Caco-2 (cell line): ENCODE data around the gene IL16. TPM values are rescaled to one million over a fixed set of nuclear protein-coding genes. Genes with fewer than 3 reads are reported as not detected.
"Not testable (repeated sequence)": the region's sequence is repeated elsewhere in the genome, so short reads cannot be mapped to it uniquely, and the experiment has no call there.

Source experiments
- BruUV-seq: library from RNA; stranded (reverse); fragments of 400-500 nt; replicated peaks from 2 replicates; lab custom pipeline; 2021; lab: Mats Ljungman, UMichigan
- CTCF ChIA-PET: fragments of 300-600 bp; sonication (Branson Sonifier 250); formaldehyde crosslinking; loops from one replicate; lab custom pipeline; 2022; ENCODE audit warnings: antibody characterized with exemption; lab: Charles Lee
- POLR2A ChIA-PET: fragments of 300-600 bp; sonication (Branson Sonifier 250); formaldehyde crosslinking; loops from one replicate; lab custom pipeline; 2022; ENCODE audit warnings: antibody characterized with exemption; lab: Charles Lee
- DNase-seq, 2 experiments: peaks; one replicate each; pipeline versions ENCODE4 v3.0.0 to v3.0.0-alpha.2; 2020 to 2022
- H3K27me3 ChIP-seq: replicated peaks from 2 replicates; pipeline ENCODE4 v1.6.0; 2011; ENCODE audit warnings: low read length; ENCODE audit not compliant: control insufficient read depth, insufficient read depth
- H3K36me3 ChIP-seq: 2 replicates; pipeline ENCODE4 v1.5.1; 2011; ENCODE audit warnings: low read length; ENCODE audit not compliant: control insufficient read depth, insufficient read depth
- H3K4me1 ChIP-seq: fragments of 250-450 bp; sonication (Bioruptor Pico); 2 replicates; pipeline ENCODE4 v1.5.1; 2020; ENCODE audit warnings: mild to moderate bottlenecking
- H3K4me3 ChIP-seq: 2 replicates; pipeline ENCODE4 v1.5.1; 2011; ENCODE audit warnings: low read depth, mild to moderate bottlenecking, control low read depth, low read length
- H3K9me3 ChIP-seq: fragments of 250-450 bp; sonication (Bioruptor Pico); 2 replicates; pipeline ENCODE4 v1.5.1; 2020; ENCODE audit warnings: mild to moderate bottlenecking, moderate library complexity
- H3K27ac Mint-ChIP-seq: one replicate; pipeline ENCODE4 v1.8.0; 2022; ENCODE audit warnings: mixed read lengths; ENCODE audit not compliant: unreplicated experiment
- H3K27me3 Mint-ChIP-seq: one replicate; pipeline ENCODE4 v1.8.0; 2022; ENCODE audit warnings: mixed read lengths; ENCODE audit not compliant: insufficient read depth, unreplicated experiment
- H3K36me3 Mint-ChIP-seq: one replicate; pipeline ENCODE4 v1.8.0; 2022; ENCODE audit warnings: mild to moderate bottlenecking, mixed read lengths; ENCODE audit not compliant: insufficient read depth, unreplicated experiment
- H3K4me1 Mint-ChIP-seq: one replicate; pipeline ENCODE4 v1.8.0; 2022; ENCODE audit warnings: low read depth, mixed read lengths; ENCODE audit not compliant: unreplicated experiment
- H3K4me3 Mint-ChIP-seq: one replicate; pipeline ENCODE4 v1.8.0; 2022; ENCODE audit warnings: mild to moderate bottlenecking, moderate library complexity, mixed read lengths; ENCODE audit not compliant: unreplicated experiment
- H3K9me3 Mint-ChIP-seq: one replicate; pipeline ENCODE4 v1.8.0; 2022; ENCODE audit warnings: mixed read lengths; ENCODE audit not compliant: unreplicated experiment
- intact Hi-C: fragments of 100-400 bp; cut with micrococcal nuclease; formaldehyde crosslinking; loops from one replicate; pipeline ENCODE4 v1.10.0; 2022; ENCODE audit not compliant: unreplicated experiment
- total RNA-seq: library from RNA; stranded (reverse); gene quantifications from 2 replicates; pipeline ENCODE4 v1.2.3, GENCODE V29; 2022
- TF ChIP-seq, protein P1 (sequence below), 2 experiments: fragments of 200-600 bp in 1 of 2; IDR thresholded peaks; 1 replicate in 1 of 2; 2 replicates in 1 of 2; pipeline versions ENCODE4 v1.5.1 to v1.8.0; 2011 to 2022; ENCODE audit warnings: antibody characterized with exemption in 1 of 2, control low read depth in 1 of 2, inconsistent platforms in 1 of 2, low read depth in 1 of 2, low read length in 1 of 2, mild to moderate bottlenecking in 1 of 2, moderate library complexity in 1 of 2; ENCODE audit not compliant: insufficient read depth in 1 of 2, severe bottlenecking in 1 of 2, unreplicated experiment in 1 of 2

Gene IL16
- total RNA-seq, 1 experiment from 2014 or later, result not detected

DNA sequence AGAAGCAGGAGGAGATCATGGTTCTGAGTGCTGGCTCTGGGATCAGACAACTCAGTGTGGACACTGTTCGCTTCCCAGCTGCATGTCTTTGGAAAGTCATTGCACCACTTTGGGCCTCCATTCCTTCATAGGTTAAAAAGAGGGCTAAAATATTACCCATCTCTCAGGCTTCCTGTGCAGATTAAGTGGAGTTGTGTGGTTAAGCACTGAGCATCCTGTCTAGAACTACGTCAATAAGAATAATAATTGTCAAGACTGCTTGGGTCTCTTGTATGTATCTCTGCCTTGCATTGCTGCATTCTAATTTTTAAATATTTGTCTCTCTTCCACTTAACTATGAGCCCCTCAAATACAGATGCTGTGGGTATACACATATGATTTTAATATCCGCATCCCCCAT lies 40.4 kb upstream of the IL16 start:
- H3K27me3 Mint-ChIP-seq, result peaks cover 12% of the 10 kb centered on the region
- intact Hi-C loops, result no loop called here
- peaks cover 8% of the 10 kb centered on the region for H3K9me3 Mint-ChIP-seq
- Histone ChIP-seq H3K4me1 (no peaks in the 10 kb centered on the region), H3K27me3 (no peaks in the 10 kb centered on the region), H3K36me3 (no peaks in the 10 kb centered on the region), H3K4me3 (no peak overlapping the region), H3K9me3 (no peaks in the 10 kb centered on the region)
- POLR2A ChIA-PET, result no interaction called here
- no TSS peak for BruUV-seq
- no peaks in the 10 kb centered on the region for H3K36me3 Mint-ChIP-seq
- CTCF ChIA-PET, result interaction anchor here (2.2 kb wide), 1 partner anchor 109 kb away, joined by 59 read pairs; no protein-coding TSS in a partner anchor
- TF ChIP-seq, protein P1, sequence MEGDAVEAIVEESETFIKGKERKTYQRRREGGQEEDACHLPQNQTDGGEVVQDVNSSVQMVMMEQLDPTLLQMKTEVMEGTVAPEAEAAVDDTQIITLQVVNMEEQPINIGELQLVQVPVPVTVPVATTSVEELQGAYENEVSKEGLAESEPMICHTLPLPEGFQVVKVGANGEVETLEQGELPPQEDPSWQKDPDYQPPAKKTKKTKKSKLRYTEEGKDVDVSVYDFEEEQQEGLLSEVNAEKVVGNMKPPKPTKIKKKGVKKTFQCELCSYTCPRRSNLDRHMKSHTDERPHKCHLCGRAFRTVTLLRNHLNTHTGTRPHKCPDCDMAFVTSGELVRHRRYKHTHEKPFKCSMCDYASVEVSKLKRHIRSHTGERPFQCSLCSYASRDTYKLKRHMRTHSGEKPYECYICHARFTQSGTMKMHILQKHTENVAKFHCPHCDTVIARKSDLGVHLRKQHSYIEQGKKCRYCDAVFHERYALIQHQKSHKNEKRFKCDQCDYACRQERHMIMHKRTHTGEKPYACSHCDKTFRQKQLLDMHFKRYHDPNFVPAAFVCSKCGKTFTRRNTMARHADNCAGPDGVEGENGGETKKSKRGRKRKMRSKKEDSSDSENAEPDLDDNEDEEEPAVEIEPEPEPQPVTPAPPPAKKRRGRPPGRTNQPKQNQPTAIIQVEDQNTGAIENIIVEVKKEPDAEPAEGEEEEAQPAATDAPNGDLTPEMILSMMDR (IDR thresholded peaks at IDR 0.05; ENCODE audit: insufficient read depth in 1 of 2, low read depth in 1 of 2, low read length in 1 of 2, severe bottlenecking in 1 of 2, unreplicated experiment in 1 of 2), result no peak
- no peak for DNase-seq
- H3K27ac Mint-ChIP-seq, result no peak overlapping the region
- no peaks in the 10 kb centered on the region for H3K4me1 Mint-ChIP-seq
- H3K4me3 Mint-ChIP-seq, result no peak overlapping the region

DNA sequence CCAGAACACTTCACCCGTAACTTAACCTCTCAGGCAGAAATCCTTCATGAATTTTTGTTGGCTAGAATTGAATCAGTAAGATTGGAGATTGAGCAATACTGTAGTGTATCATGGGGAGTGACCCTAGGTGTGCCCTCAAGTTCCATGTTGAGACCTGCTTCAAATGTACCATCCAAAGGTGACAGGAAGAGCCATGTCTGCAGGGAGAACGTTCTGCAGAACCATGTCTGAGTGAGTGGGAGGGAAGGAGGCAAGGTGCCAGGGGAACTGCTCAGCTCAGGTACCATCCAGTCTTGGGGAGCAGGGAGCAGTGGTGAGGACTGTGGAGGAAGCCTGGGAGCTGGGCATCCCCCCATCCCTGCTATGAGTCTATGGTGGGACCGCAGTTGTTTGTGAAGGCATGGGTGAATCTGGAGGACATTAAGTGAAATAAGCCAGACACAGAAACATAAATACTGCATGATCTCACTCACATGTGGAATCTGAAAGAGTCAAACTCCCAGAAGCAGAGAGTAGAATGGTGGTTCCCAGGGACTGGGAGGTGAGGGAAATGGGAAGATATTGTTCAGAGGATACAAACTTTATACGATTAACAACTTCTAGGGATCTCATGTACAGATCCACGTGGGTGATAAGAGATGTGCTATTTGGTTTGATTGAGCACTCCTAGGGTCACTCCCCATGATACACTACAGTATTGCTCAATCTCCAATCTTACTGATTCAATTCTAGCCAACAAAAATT lies 39.3 kb upstream of the IL16 start:
- Histone ChIP-seq H3K36me3 (no peaks in the 10 kb centered on the region), H3K27me3 (no peaks in the 10 kb centered on the region), H3K4me3 (no peak overlapping the region), H3K4me1 (no peaks in the 10 kb centered on the region), H3K9me3 (no peaks in the 10 kb centered on the region)
- no peak for DNase-seq
- TF ChIP-seq, protein P1 (IDR thresholded peaks at IDR 0.05; ENCODE audit: insufficient read depth in 1 of 2, low read depth in 1 of 2, low read length in 1 of 2, severe bottlenecking in 1 of 2, unreplicated experiment in 1 of 2), result no peak
- Mint-ChIP-seq H3K27ac (no peak overlapping the region), H3K4me1 (no peaks in the 10 kb centered on the region), H3K9me3 (peaks cover 8% of the 10 kb centered on the region), H3K36me3 (no peaks in the 10 kb centered on the region), H3K4me3 (no peak overlapping the region), H3K27me3 (peaks cover 12% of the 10 kb centered on the region)
- CTCF ChIA-PET, result interaction anchor here (0.6 kb wide), 1 partner anchor 109 kb away, joined by 3 read pairs; no protein-coding TSS in a partner anchor
- no TSS peak for BruUV-seq
- intact Hi-C loops, result no loop called here
- POLR2A ChIA-PET, result no interaction called here

DNA sequence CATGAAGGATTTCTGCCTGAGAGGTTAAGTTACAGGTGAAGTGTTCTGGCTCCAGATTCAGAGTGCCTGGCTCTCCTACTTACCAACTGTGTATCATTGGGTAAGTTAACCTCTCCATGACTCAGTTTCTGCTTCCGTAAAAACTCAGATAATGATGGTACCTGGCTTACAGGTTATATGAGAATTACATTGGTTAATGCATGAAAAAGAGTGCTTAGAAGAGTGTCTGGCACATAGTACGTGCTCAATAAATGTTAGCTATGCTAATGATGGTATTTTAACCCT lies 38.8 kb upstream of the IL16 start:
- TF ChIP-seq, protein P1 (IDR thresholded peaks at IDR 0.05; ENCODE audit: insufficient read depth in 1 of 2, low read depth in 1 of 2, low read length in 1 of 2, severe bottlenecking in 1 of 2, unreplicated experiment in 1 of 2), result no peak
- H3K4me3 Mint-ChIP-seq, result no peak overlapping the region
- H3K4me3 ChIP-seq, result no peak overlapping the region
- no peaks in the 10 kb centered on the region for H3K9me3 ChIP-seq
- H3K27me3 ChIP-seq, result no peaks in the 10 kb centered on the region
- CTCF ChIA-PET, result no interaction called here
- peaks cover 8% of the 10 kb centered on the region for H3K9me3 Mint-ChIP-seq
- BruUV-seq, result no TSS peak
- no peaks in the 10 kb centered on the region for H3K36me3 Mint-ChIP-seq
- H3K36me3 ChIP-seq, result no peaks in the 10 kb centered on the region
- H3K4me1 Mint-ChIP-seq, result no peaks in the 10 kb centered on the region
- no peaks in the 10 kb centered on the region for H3K4me1 ChIP-seq
- intact Hi-C loops, result no loop called here
- no peak overlapping the region for H3K27ac Mint-ChIP-seq
- peaks cover 14% of the 10 kb centered on the region for H3K27me3 Mint-ChIP-seq
- DNase-seq, result no peak
- POLR2A ChIA-PET, result no interaction called here

DNA sequence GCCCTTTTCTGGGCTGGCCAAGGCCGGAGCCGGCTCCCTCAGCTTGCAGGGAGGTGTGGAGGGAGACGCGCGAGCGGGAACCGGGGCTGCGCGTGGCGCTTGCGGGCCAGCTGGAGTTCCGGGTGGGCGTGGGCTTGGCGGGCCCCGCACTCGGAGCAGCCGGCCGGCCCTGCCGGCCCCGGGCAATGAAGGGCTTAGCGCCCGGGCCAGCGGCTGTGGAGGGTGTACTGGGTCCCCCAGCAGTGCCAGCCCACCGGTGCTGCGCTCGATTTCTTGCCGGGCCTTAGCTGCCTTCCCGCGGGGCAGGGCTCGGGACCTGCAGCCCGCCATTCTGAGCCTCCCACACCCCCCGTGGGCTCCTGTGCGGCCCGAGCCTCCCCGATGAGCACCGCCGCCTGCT lies 38.1 kb upstream of the IL16 start:
- H3K27me3 Mint-ChIP-seq, result peaks cover 14% of the 10 kb centered on the region
- POLR2A ChIA-PET, result not testable (repeated sequence)

More for the DNA sequence above, 38.1 kb upstream of the IL16 start:
- H3K9me3 Mint-ChIP-seq, H3K27me3 ChIP-seq, H3K4me3 Mint-ChIP-seq, H3K4me1 ChIP-seq, H3K4me1 Mint-ChIP-seq, BruUV-seq, H3K27ac Mint-ChIP-seq, intact Hi-C loops, H3K9me3 ChIP-seq, H3K36me3 ChIP-seq, H3K4me3 ChIP-seq, DNase-seq, CTCF ChIA-PET, H3K36me3 Mint-ChIP-seq: not testable (repeated sequence)
